ENCODE measurements around the gene USP38. TPM values are rescaled to one million over a fixed set of nuclear protein-coding genes. Genes with fewer than 3 reads are reported as not detected.
"Not testable (repeated sequence)": the region's sequence is repeated elsewhere in the genome, so short reads cannot be mapped to it uniquely, and the experiment has no call there.

USP38 gene
- total RNA-seq, 1 donor from 2014 or later, result 32.7 TPM

DNA sequence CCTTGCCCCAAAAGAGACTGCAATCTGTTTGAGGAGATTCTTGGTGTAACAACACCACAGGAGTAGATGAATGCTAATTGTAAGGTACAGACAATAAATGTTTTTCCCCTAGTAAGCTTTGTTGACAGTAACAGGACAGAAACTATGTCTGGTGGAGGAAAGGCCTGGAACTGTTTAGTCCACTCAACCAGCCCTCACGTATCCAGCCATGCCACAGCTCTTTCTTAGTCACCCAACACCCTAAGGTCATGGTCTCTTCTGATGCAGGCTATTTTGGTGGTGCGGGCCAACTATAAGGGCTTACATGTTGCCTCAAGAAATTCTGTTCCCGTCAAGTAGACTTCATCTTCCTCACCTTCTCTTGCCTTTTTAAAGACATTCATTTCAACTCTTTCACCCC lies 76.0 kb downstream of the USP38 start:
- intact Hi-C loops (cut with micrococcal nuclease), result no loop called here

DNA sequence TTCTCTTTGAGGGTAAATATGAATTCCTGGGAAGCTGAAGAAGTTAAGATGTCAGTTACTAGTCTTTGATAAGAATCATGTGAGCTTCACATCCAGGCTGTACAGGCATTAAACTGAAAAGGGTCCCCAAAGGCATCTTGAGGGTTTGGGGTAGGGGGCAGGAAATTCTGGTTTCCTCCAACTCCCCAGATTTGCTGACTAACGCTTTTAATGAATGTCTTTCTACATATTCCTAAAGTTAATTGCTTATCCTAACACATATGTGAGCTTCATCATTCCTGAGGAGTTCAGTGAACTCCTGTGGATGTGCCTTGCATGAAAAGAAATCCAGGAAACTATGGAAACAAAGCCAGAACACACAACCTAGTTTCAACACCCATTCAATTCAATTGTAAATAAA lies 78.1 kb downstream of the USP38 start:
- intact Hi-C loops (cut with micrococcal nuclease), result no loop called here

DNA sequence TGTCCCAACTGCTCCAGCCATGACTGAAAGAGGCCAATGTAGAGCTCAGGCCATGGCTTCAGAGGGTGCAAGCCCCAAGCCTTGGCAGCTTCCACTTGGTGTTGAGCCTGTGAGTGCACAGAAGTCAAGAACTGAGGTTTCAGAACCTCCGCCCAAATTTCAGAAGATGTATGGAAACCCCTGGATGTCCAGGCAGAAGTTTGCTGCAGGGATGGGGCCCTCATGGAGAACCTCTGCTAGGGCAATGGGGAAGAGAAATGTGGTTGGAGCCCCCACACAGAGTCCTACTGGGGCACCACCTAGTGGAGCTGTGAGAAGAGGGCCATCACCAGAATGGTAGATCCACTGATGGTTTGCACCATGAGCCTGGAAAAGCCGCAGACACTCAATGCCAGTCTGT lies 83.0 kb downstream of the USP38 start:
- intact Hi-C loops (cut with micrococcal nuclease), result not testable (repeated sequence)

DNA sequence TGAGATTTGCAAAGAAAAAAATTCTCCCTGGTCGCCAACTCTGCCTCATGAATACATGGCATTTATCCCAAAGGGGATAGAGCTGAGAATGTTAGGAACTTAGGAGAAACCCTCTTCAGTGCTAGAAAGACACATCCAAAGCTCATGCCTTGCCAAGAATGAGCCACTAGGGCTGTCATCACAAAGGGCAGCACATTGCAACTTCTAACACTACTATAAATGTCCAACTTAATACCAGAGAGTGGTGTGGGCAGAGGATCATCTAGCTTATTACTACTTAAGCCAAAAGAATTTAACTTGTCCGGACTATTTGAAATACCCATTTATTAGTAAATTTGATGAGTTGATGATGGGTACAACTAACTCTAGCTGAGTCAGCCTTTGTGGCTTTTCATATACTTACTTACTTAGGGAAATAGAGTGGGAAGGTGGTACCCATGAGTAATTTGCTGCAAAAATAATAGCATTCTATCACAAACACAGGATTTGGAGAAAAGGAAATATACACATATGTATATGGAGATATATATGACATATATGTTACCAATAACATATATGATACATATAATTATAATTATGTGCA lies 85.6 kb downstream of the USP38 start:
- intact Hi-C loops (cut with micrococcal nuclease), result no loop called here

Other genes with a start within 250 kb of the USP38 start
- gene GAB1, start 152.0 kb downstream of the USP38 start, total RNA-seq, result 0.34 and 0.39 TPM in 2 replicates

All from T-helper 1 cell treated with Interleukin-12 subunit alpha and Interleukin-12 subunit beta and Interleukin-4 antibody, amounts not matched to agents 30 ng/mL and 1 ng/mL, for 36 hours (primary cell).